HCT116 (cell line): Measurements from ENCODE around the gene DIP2C. TPM values are rescaled to one million over a fixed set of nuclear protein-coding genes. Genes with fewer than 3 reads are reported as not detected.

Experiments
- ATAC-seq: fragments of 200-7000 bp; cut with Tn5 transposase; 2 replicates; pipeline ENCODE4 v1.9.1; 2020; ENCODE audit warnings: mild to moderate bottlenecking, moderate library complexity
- BruUV-seq: library from RNA; stranded (reverse); fragments of 400-500 nt; replicated peaks from 2 replicates; lab custom pipeline; 2021; lab: Mats Ljungman, UMichigan
- CTCF ChIA-PET: fragments of 300-600 bp; sonication (Branson Sonifier 250); formaldehyde crosslinking; loops from one replicate; lab custom pipeline; 2021; ENCODE audit warnings: antibody characterized with exemption; lab: Charles Lee
- POLR2A ChIA-PET: fragments of 300-600, 350-600 bp; sonication (Branson Sonifier 250); formaldehyde crosslinking; loops from one replicate; lab custom pipeline; 2021; ENCODE audit warnings: antibody characterized with exemption; lab: Charles Lee
- RAD21 ChIA-PET, 2 experiments: fragments of 300-600 bp; sonication (Branson Sonifier 250); formaldehyde crosslinking; loops; one replicate each; lab custom pipeline; 2023; ENCODE audit warnings: low total read pairs in 2 of 2; ENCODE audit not compliant: uncharacterized antibody in 2 of 2, unreplicated experiment in 2 of 2, low non-redundant PET in 1 of 2; lab: Charles Lee
- DNase-seq: peaks from one replicate; pipeline ENCODE4 v3.0.0-alpha.2; 2010; ENCODE audit warnings: low read depth, low spot score
- H2AFZ ChIP-seq: fragments of 200-600 bp; shearing (Covaris generic), sonication (generic); 2 replicates; pipeline ENCODE4 v1.6.1; 2017; ENCODE audit warnings: low read depth, mixed run types, mixed read lengths, antibody characterized with exemption, low read length; ENCODE audit not compliant: poor library complexity, severe bottlenecking
- H3K27ac ChIP-seq: 2 replicates; pipeline ENCODE4 v1.5.1; 2012; ENCODE audit warnings: low read depth, low read length
- H3K27me3 ChIP-seq: fragments of 200-600 bp; sonication (generic); 2 replicates; pipeline ENCODE4 v1.6.1; 2016; ENCODE audit warnings: mixed run types, low read length, mixed read lengths; ENCODE audit not compliant: insufficient read depth
- H3K36me3 ChIP-seq, 2 experiments: fragments of 200-500 bp in 1 of 2; fragments of 200-600 bp in 1 of 2; sonication (Bioruptor generic) in 1 of 2; sonication (generic) in 1 of 2; 2 replicates each; pipeline versions ENCODE4 v1.5.1 to v1.6.1; 2014 to 2016; ENCODE audit warnings: low read length in 2 of 2, inconsistent platforms in 1 of 2, mixed read lengths in 1 of 2, mixed run types in 1 of 2; ENCODE audit not compliant: insufficient read depth in 2 of 2, control insufficient read depth in 1 of 2
- H3K4me1 ChIP-seq, 2 experiments: fragments of 200-600 bp in 1 of 2; sonication (generic) in 1 of 2; 2 replicates each; pipeline versions ENCODE4 v1.5.1 to v1.6.1; 2012 to 2017; ENCODE audit warnings: low read length in 2 of 2, inconsistent platforms in 1 of 2, mild to moderate bottlenecking in 1 of 2, mixed read lengths in 1 of 2, mixed run types in 1 of 2, moderate library complexity in 1 of 2; ENCODE audit not compliant: insufficient read depth in 2 of 2, control insufficient read depth in 1 of 2
- H3K4me2 ChIP-seq: fragments of 200-600 bp; sonication (generic); 2 replicates; pipeline ENCODE4 v1.6.1; 2017; ENCODE audit warnings: mixed run types, low read length, mixed read lengths
- H3K4me3 ChIP-seq, 2 experiments: fragments of 200-600 bp in 1 of 2; sonication (generic) in 1 of 2; replicated peaks in 1 of 2; 2 replicates each; pipeline ENCODE4 v1.5.1; 2011 to 2016; ENCODE audit warnings: low read length in 2 of 2, control low read depth in 1 of 2, low read depth in 1 of 2, mild to moderate bottlenecking in 1 of 2, mixed read lengths in 1 of 2, mixed run types in 1 of 2
- H3K79me2 ChIP-seq: fragments of 200-600 bp; sonication (generic); 2 replicates; pipeline ENCODE4 v1.6.1; 2017; ENCODE audit warnings: mild to moderate bottlenecking, mixed run types, low read length, moderate library complexity, mixed read lengths; ENCODE audit not compliant: insufficient read depth
- H3K9ac ChIP-seq: fragments of 200-600 bp; sonication (generic); 2 replicates; pipeline ENCODE4 v1.6.1; 2016; ENCODE audit warnings: low read length, mixed read lengths
- H3K9me2 ChIP-seq: fragments of 200-600 bp; sonication (generic), shearing (Covaris generic); 2 replicates; pipeline ENCODE4 v1.6.1; 2017; ENCODE audit warnings: mixed run types, mild to moderate bottlenecking, moderate library complexity; ENCODE audit not compliant: insufficient read depth
- H3K9me3 ChIP-seq, 2 experiments: fragments of 200-500 bp in 1 of 2; fragments of 200-600 bp in 1 of 2; sonication (Bioruptor generic) in 1 of 2; sonication (generic) in 1 of 2; 2 replicates each; pipeline ENCODE4 v1.6.1; 2014 to 2017; ENCODE audit warnings: low read length in 2 of 2, mixed read lengths in 2 of 2, inconsistent platforms in 1 of 2, low read depth in 1 of 2, mild to moderate bottlenecking in 1 of 2, mixed run types in 1 of 2, moderate library complexity in 1 of 2; ENCODE audit not compliant: control insufficient read depth in 1 of 2, insufficient read depth in 1 of 2
- H4K20me1 ChIP-seq: fragments of 200-600 bp; sonication (generic), shearing (Covaris generic); 2 replicates; pipeline ENCODE4 v1.6.1; 2017; ENCODE audit warnings: mixed run types, mild to moderate bottlenecking, moderate library complexity; ENCODE audit not compliant: insufficient read depth
- ATF3 ChIP-seq: IDR thresholded peaks from 2 replicates; pipeline ENCODE4 v1.6.1; 2012
- CBX3 ChIP-seq: IDR thresholded peaks from 2 replicates; pipeline ENCODE4 v1.6.1; 2012; ENCODE audit warnings: low read depth
- CEBPB ChIP-seq: IDR thresholded peaks from 2 replicates; pipeline ENCODE4 v1.6.1; 2012; ENCODE audit warnings: low read depth
- CTCF ChIP-seq, 3 experiments: fragments of 200-600 bp in 1 of 3; sonication (generic) in 1 of 3; IDR thresholded peaks in 2 of 3; conservative IDR thresholded peaks in 1 of 3; 2 replicates each; pipeline ENCODE4 v1.5.1; 2012 to 2017; ENCODE audit warnings: low read depth in 2 of 3, low read length in 2 of 3, antibody characterized with exemption in 1 of 3, borderline replicate concordance in 1 of 3, control low read depth in 1 of 3, mild to moderate bottlenecking in 1 of 3, mixed read lengths in 1 of 3, mixed run types in 1 of 3, moderate library complexity in 1 of 3; ENCODE audit not compliant: insufficient read depth in 1 of 3
- EGR1 ChIP-seq: IDR thresholded peaks from 2 replicates; pipeline ENCODE4 v1.6.1; 2012; ENCODE audit warnings: low read depth
- ELF1 ChIP-seq: IDR thresholded peaks from 2 replicates; pipeline ENCODE4 v1.6.1; 2012; ENCODE audit warnings: low read depth, borderline replicate concordance
- EZH2 ChIP-seq: fragments of 200-600 bp; sonication (generic); IDR thresholded peaks from 2 replicates; pipeline ENCODE4 v1.6.1; 2017; ENCODE audit warnings: antibody characterized with exemption, mixed run types
- EZH2phosphoT487 ChIP-seq: fragments of 200-600 bp; IDR thresholded peaks from 2 replicates; pipeline ENCODE4 v1.6.1; 2018; ENCODE audit warnings: antibody characterized with exemption, borderline replicate concordance
- FOSL1 ChIP-seq: IDR thresholded peaks from 2 replicates; pipeline ENCODE4 v1.6.1; 2012; ENCODE audit warnings: low read depth
- MAX ChIP-seq: IDR thresholded peaks from 2 replicates; pipeline ENCODE4 v1.6.1; 2012
- POLR2AphosphoS5 ChIP-seq: IDR thresholded peaks from 2 replicates; pipeline ENCODE4 v1.6.1; 2011; ENCODE audit warnings: mild to moderate bottlenecking, low read depth, low read length, moderate library complexity
- RAD21 ChIP-seq: IDR thresholded peaks from 2 replicates; pipeline ENCODE4 v1.6.1; 2012; ENCODE audit warnings: low read depth, mild to moderate bottlenecking
- REST ChIP-seq: IDR thresholded peaks from 2 replicates; pipeline ENCODE4 v1.6.1; 2012; ENCODE audit warnings: low read depth
- SP1 ChIP-seq: IDR thresholded peaks from 2 replicates; pipeline ENCODE4 v1.6.1; 2012; ENCODE audit warnings: low read depth
- SRF ChIP-seq: IDR thresholded peaks from 2 replicates; pipeline ENCODE4 v1.6.1; 2012; ENCODE audit warnings: low read depth
- TCF7L2 ChIP-seq: IDR thresholded peaks from 2 replicates; pipeline ENCODE4 v1.7.0; 2011; ENCODE audit warnings: borderline replicate concordance, inconsistent platforms; ENCODE audit not compliant: insufficient read depth, insufficient read length; ENCODE audit errors: extremely low read depth
- YY1 ChIP-seq: IDR thresholded peaks from 2 replicates; pipeline ENCODE4 v1.6.1; 2011; ENCODE audit warnings: low read length, low read depth, moderate library complexity, mild to moderate bottlenecking; ENCODE audit not compliant: insufficient replicate concordance; ENCODE audit errors: extremely low read depth
- ZFX ChIP-seq: fragments of 450-650 bp; IDR thresholded peaks from 2 replicates; pipeline ENCODE4 v1.6.1; 2017
- ZNF274 ChIP-seq: fragments of 200-500 bp; sonication (Bioruptor generic); IDR thresholded peaks from 2 replicates; pipeline ENCODE4 v1.6.1; 2014; ENCODE audit warnings: mild to moderate bottlenecking, low read depth, low read length, inconsistent platforms
- intact Hi-C: fragments of 100-400 bp; cut with micrococcal nuclease; formaldehyde crosslinking; loops from 2 replicates; pipeline ENCODE4 v1.10.0; 2022
- total RNA-seq: library from RNA; stranded (reverse); gene quantifications from one replicate; pipeline ENCODE4 v1.2.1, GENCODE V29; 2021; ENCODE audit not compliant: unreplicated experiment

The DIP2C gene
- total RNA-seq, 1 experiment from 2014 or later, result 15.4 TPM

GRCh38 chr10:314381-314780 lies 375.1 kb downstream of the DIP2C start:
- Histone ChIP-seq H3K9me3 (no peaks in the 10 kb centered on the region), H3K9me2 (no peaks in the 10 kb centered on the region), H3K36me3 (no peaks in the 10 kb centered on the region; a peak in 1 of 4 replicates), H3K79me2 (no peaks in the 10 kb centered on the region), H3K27ac (no peak overlapping the region), H3K4me3 (no peak overlapping the region), H4K20me1 (no peaks in the 10 kb centered on the region), H2AFZ (no peak overlapping the region), H3K27me3 (no peaks in the 10 kb centered on the region), H3K4me2 (no peak overlapping the region), H3K9ac (no peak overlapping the region), H3K4me1 (no peaks in the 10 kb centered on the region)
- CTCF ChIA-PET, result no interaction called here
- TF ChIP-seq POLR2AphosphoS5 (no peak), YY1 (no peak), MAX (no peak), REST (no peak), SRF (no peak), CTCF (IDR thresholded peaks at IDR 0.05 in 2 of 3, conservative IDR thresholded peaks at IDR 0.05 in 1 of 3; ENCODE audit: borderline replicate concordance in 1 of 3, insufficient read depth in 1 of 3, low read depth in 2 of 3, low read length in 2 of 3) (no peak), FOSL1 (no peak), RAD21 (no peak), ZNF274 (no peak), EGR1 (no peak), CEBPB (no peak), SP1 (no peak), TCF7L2 (no peak), EZH2phosphoT487 (no peak), ZFX (no peak), CBX3 (no peak), ATF3 (no peak), ELF1 (no peak), EZH2 (no peak)
- no peak for DNase-seq
- no TSS peak for BruUV-seq
- RAD21 ChIA-PET, result no interaction called here
- intact Hi-C loops, result no loop called here
- POLR2A ChIA-PET, result no interaction called here
- ATAC-seq, result no peak
